HG02885 (cell line): ENCODE results near the gene SRBD1.

ENCODE experiments used
- ATAC-seq: cut with Tn5 transposase; IDR thresholded peaks from one replicate; pipeline ENCODE4 v1.9.1; 2021; ENCODE audit warnings: mild to moderate bottlenecking; ENCODE audit not compliant: unreplicated experiment, poor library complexity

The SRBD1 gene

DNA sequence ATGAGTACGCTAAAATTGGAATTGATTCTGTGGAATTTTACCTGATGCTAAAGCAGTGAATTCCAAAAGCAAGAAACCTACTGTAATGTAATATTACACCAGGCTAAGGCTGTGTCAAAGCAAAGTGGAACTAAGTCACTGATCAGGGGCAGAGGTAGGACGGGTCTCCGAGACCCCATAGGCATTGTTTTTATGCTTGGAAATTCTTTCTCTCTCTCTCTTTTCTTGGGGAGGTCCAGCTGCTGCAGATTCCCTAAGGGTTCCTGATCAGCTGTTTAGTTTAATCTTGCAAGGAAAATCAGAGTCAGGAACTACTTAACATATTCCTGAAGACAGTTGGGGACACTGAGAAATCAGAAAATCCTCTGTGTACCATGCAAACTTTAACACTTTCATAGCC lies 220.2 kb downstream of the SRBD1 start:
- no peak for ATAC-seq

DNA sequence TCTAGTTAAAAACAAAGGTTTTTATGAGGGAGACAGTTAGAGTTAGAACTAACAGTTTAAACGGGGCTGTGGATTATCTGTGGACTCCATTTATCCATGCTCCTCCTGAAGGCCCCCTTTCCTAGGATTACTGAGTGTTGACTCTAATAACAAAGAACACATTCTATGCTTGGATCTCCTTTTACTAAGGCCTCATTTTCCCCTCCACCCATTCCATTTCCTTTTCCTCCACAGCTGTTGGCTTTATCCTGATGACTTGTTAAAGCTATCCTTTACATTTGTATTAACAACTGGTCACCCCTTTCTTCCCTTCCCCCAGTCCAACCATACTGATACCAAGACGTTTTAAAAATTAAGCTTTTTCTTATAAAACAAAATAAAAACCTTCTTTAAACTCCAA lies 220.6 kb downstream of the SRBD1 start:
- ATAC-seq, result no peak

GRCh38 chr2:45388541-45389100 lies 222.4 kb downstream of the SRBD1 start:
- ATAC-seq, result no peak

DNA sequence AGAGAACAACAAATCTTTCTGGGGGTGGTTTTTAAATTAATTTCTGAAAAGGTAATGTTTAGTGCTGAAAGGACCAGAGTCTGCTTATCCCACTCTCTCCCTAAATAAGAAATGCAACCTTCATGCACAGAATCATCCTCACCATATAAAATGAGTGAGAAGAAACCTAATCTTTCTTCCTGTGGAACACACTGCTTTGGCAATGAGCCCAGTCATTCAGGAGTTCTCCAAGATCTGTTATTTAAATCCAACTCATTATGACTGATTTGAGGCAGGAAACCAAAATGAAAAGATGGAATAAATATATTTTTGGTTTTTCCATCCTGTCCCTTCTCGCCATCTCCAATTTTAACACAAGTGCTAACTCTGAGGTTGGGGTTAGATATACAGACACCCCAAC lies 228.3 kb downstream of the SRBD1 start:
- no peak for ATAC-seq

DNA sequence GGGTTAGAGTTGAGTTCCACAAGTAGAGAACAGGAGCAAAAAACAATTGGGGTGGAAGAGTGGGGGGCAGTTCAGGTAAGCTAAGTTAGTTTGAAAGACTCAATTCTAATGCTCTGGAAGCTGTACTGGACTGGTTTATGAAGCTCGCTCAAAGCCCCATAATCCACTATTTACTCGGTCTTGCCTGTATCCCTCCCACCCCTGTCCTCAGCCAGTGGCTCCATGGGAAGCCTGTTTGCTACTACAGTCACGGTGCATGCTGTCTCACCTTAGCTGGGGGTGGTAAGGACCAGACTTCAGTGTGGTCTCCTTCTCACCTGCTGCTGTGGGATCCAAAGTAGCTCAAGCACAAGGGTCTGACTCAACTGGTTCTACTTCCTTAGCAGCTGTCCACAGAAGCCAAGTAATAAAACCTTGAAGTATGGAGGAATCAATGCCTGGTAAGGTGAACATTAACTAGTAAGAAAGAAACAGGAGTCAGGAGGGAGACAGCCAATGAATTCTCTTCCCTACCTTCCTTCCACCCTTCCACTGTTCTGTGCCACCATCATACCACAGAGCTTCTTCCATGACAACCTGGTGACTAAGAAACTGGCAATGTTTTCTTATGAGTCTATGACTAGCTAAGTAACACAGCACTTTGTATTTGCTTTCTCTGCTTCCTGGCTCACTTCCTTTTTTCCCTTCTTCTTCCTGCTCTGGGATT lies 230.8 kb downstream of the SRBD1 start:
- no peak for ATAC-seq

DNA sequence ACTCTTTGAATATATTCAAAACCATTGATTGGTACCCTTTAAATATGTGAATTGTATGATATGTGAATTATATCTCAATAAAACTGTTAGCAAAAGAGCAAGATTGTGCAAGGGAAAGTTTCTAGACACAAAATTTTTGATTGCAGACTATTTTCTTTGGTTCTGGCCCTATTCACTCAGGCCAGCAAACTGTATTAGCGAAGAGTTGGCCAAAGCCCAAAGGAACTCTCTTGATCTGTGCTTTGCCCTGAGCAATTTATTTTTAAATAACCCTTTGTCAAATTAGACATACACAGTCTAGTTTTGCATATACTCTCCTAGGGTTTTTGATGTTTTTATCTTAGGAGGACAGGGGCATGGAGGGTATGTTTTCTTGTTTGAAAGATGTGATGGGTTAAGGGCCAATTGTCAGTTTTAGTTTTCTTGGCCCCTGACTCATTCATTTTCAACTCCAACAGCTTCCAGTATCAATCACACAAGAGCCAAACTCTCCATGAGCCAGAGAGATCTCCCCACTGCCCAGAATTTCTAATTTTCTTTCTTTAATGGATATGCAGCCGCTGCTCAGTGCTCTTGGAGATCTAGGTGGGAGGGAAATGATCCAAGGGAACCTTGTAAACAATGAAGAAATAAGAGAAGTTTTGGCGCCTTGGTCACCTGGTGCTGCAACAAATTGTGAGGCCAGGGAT lies 231.5 kb downstream of the SRBD1 start:
- no peak for ATAC-seq

DNA sequence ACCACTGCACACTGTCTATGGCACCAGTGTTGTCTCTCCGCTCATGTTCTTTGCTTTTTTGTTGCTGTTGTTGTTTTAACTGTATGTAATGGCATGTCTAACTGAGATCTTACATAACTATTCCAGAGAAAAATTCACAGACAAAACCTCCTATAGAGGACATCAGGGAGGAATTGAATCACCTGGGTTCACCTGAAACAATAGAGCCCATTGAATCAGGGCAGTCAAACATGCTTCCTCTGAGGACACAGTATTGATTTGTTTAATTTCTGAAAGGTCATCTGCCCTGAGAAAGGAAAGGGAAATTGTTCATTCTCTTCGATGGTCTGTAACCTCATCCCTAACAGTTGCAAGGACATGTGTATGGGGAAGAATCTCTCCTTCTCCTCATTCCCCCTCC lies 237.5 kb downstream of the SRBD1 start:
- no peak for ATAC-seq

- ATAC-seq, result no peak
These were observed 240.7 kb downstream of the SRBD1 start for GRCh38 chr2:45370369-45370768.

GRCh38 chr2:45368792-45369191 lies 242.3 kb downstream of the SRBD1 start:
- ATAC-seq, result no peak

- no peak for ATAC-seq
These were observed 249.4 kb downstream of the SRBD1 start for GRCh38 chr2:45361666-45362065.

GRCh38 chr2:45354776-45355175 lies 256.3 kb downstream of the SRBD1 start:
- ATAC-seq, result no peak

DNA sequence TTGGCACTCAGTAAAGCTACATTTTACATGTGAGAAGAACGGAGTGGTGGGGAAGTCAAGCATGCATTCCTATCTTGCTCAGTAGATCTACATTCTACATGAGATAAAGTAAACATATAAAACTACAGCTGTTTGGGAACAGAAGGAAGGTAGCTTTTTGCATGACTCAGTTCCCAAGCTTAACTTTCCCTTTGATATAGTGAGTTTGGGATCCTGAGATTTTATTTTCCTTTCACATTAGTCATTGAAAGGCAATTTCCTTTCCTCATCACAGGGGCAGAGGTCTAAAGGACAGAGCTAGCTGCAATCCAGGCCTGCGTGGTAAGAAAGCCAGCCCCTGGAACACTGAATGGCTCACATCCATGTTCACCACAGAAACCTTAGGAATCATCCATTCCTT lies 257.2 kb downstream of the SRBD1 start:
- ATAC-seq, result no peak

- no peak for ATAC-seq
These were observed 258.6 kb downstream of the SRBD1 start for GRCh38 chr2:45352506-45352905.

DNA sequence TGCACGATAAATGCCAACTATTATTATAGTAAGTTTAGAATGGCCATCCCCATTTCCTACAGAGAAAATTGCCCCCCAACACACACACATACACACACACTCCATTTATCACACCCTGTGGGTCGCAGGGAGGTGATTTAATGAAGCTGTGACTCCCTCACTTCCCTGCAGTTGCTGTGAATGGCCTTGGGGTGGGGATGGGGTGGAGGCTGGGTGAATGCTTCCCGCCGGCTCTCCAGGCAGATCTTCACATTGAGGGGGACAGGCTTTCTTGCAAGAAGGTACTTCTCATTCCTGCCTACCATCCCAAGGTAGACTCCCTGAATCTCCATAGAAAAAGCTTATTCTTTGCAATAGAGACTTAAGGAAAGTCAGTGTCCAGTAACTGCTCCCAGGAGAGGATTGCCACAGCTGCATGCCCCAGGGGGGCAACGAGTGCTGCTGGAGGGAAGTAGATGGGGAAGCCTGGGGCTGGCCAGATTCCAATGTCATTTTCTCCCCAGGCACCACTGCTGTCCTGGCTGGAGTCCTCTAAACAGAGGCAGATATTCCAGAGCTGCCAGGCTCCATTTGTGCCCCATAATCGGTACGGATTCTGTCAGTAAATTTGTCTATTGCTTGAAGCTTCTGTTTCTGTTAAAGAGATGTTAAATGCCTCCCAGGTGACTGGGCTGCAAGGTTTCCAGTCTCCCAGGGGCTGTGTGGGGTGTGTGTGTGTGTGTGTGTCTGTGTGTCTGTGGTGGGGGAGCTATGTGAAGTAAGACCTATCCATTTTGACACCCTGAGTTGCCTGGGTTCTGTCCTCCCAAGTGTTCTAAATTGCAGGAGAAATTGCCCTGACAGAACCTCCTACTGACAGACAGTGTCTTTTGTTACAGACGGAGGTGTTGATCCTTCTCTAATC lies 265.5 kb downstream of the SRBD1 start:
- no peak for ATAC-seq

DNA sequence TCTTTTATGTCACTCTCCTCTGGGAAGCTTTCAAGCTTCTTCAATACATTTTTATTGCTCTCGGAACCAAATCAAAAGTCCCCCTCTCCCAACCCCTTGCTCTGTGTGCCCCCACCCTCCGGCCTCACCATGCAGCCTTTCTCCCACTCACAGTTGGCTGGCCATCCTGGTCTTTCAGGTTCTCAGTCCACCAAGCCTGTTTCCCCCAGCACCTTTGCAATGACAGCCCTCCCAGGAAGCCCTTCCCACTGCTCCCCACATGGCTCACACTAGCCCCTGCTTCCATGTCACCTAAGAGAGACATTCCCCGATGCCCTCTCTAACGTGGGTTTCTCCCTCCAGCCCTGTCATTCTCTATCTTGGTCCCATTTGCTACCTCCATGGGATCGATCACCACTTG lies 266.6 kb downstream of the SRBD1 start:
- ATAC-seq, result no peak

DNA sequence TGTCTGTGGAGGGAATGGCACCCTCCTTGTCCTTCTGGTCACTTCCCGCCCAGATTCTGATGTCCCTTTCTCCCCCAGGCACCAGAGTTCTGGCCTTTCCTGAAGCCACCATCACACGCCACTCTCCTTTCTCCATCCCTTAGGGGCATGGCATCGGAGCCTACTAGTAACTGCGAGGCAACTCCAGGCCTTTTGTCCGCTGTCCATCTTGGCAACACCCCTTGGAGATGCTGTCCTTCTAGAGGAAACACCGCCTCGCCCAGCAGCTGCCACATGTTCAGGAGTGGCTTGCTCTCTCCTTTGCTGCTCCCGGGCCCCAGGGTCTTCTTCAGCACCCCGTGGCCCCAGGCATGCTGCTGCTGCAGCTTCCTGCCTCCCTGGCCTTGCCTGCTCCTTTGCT lies 267.0 kb downstream of the SRBD1 start:
- ATAC-seq, result no peak

GRCh38 chr2:45343251-45344017 lies 267.6 kb downstream of the SRBD1 start:
- ATAC-seq, result no peak

DNA sequence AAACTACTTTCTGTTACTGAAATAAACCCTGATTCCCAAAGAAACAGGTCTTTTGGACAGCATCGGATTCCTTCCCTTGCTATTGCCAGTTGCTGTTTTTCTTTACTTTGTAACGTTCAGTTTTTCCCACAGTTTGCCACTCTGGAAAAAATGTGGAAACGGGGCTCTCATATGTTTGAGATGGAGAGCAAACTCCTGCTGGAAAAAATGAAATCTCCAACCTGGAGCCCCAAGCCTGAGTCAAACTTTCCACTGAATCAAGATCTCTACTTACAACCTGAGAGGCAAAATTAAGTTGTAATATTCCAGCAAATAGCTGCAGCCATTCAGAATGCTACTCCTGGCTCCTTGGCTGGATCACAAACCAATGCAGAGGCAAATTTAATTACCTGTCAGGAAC lies 270.7 kb downstream of the SRBD1 start:
- ATAC-seq, result no peak

DNA sequence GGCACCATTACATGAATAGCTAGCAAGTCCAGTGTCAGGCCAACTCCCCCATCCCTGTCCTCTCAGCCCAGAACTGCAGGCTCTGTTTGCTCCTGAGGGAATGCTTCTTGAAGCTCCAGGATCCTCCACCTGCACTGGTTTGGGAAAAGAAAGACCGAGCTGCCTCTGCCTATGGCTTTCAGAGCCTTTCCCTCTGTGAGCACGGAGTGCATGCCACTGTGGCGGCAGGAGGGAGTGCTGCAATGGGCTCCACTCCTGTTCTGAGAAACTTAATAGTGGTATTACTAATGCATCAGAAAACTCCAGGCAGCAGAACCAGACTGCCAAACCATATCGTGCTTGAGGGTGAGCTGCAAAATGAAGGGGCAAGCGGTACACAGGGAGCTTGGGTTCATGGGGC lies 271.8 kb downstream of the SRBD1 start:
- no peak for ATAC-seq
